ENCODE measurements around the gene ADGRA3. TPM values are rescaled to one million over a fixed set of nuclear protein-coding genes. Genes with fewer than 3 reads are reported as not detected.

ADGRA3 gene
- polyA plus RNA-seq, 3 donors: 0.07 TPM; not detected in 2

DNA sequence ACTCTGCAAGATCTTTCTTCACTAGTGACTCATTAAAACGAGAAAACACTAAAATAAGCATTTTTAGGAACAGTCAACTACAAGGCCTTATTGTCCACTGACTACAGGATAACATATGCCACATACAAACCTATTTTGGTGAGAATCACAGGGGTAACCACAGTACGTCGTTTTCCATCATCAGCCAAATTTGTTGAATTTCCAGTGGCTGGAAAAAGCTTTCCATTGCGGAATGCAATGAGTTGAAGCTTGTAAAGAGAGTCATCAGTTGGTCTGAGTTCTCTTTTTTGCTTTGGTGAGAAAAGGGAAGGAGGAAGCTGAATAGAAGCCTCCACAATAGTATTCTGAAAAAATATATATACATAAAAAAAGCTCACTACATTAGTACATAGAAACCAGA lies 102.4 kb downstream of the ADGRA3 start:
- Histone ChIP-seq H4K20me1 (ENCODE audit: insufficient read depth, low read length) (no peaks in the 10 kb centered on the region), H3K4me2 (replicated peaks; ENCODE audit: extremely low read depth, low read length, poor library complexity, severe bottlenecking) (no peak overlapping the region), H3K9ac (ENCODE audit: insufficient read depth, low read length, poor library complexity, severe bottlenecking) (no peak overlapping the region), H3K4me3 (replicated peaks in 1 of 3; ENCODE audit: low read depth in 2 of 3, low read length in 3 of 3) (no peak overlapping the region), H3K79me2 (ENCODE audit: insufficient read depth, low read length) (no peaks in the 10 kb centered on the region), H3K27ac (ENCODE audit: low read depth in 1 of 2, low read length in 2 of 2) (no peak overlapping the region), H3K36me3 (replicated peaks in 1 of 2; ENCODE audit: control insufficient read depth in 1 of 2, insufficient read depth in 2 of 2, low read length in 2 of 2) (no peaks in the 10 kb centered on the region), H3K9me3 (replicated peaks in 1 of 2; ENCODE audit: control insufficient read depth in 1 of 2, insufficient read depth in 1 of 2, low read length in 2 of 2) (no peaks in the 10 kb centered on the region), H3K27me3 (ENCODE audit: control insufficient read depth in 2 of 2, insufficient read depth in 2 of 2, low read length in 2 of 2) (no peaks in the 10 kb centered on the region), H3K4me1 (ENCODE audit: control insufficient read depth in 1 of 2, insufficient read depth in 2 of 2, low read length in 2 of 2) (no peaks in the 10 kb centered on the region), H2AFZ (ENCODE audit: insufficient read depth, low read depth, low read length, poor library complexity, severe bottlenecking) (no peak overlapping the region)
- H3K9me3 Mint-ChIP-seq: no peaks in the 10 kb centered on the region
- intact Hi-C loops (cut with micrococcal nuclease): loop anchor here in 1 of 2 donors (5.0 kb wide), 2 partner anchors 194 to 279 kb away; partner anchors contain the start of gene GBA3
- H3K4me3 Mint-ChIP-seq: no peak overlapping the region
- H3K36me3 Mint-ChIP-seq: no peaks in the 10 kb centered on the region
- peaks cover 0 to 1% (median 0%) of the 10 kb centered on the region in 3 donors for H3K27me3 Mint-ChIP-seq (ENCODE audit: low read depth in 3 of 3)
- DNase-seq: no peak
- WGBS (ENCODE audit: insufficient coverage): 67% methylated on average over 2 of the region's 4 CpGs
- TF ChIP-seq, protein P1, sequence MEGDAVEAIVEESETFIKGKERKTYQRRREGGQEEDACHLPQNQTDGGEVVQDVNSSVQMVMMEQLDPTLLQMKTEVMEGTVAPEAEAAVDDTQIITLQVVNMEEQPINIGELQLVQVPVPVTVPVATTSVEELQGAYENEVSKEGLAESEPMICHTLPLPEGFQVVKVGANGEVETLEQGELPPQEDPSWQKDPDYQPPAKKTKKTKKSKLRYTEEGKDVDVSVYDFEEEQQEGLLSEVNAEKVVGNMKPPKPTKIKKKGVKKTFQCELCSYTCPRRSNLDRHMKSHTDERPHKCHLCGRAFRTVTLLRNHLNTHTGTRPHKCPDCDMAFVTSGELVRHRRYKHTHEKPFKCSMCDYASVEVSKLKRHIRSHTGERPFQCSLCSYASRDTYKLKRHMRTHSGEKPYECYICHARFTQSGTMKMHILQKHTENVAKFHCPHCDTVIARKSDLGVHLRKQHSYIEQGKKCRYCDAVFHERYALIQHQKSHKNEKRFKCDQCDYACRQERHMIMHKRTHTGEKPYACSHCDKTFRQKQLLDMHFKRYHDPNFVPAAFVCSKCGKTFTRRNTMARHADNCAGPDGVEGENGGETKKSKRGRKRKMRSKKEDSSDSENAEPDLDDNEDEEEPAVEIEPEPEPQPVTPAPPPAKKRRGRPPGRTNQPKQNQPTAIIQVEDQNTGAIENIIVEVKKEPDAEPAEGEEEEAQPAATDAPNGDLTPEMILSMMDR (IDR thresholded peaks at IDR 0.05): no peak
- H3K27ac Mint-ChIP-seq: peak overlapping the region in 1 of 7 donors; percentile 33
- no peaks in the 10 kb centered on the region for H3K4me1 Mint-ChIP-seq

DNA sequence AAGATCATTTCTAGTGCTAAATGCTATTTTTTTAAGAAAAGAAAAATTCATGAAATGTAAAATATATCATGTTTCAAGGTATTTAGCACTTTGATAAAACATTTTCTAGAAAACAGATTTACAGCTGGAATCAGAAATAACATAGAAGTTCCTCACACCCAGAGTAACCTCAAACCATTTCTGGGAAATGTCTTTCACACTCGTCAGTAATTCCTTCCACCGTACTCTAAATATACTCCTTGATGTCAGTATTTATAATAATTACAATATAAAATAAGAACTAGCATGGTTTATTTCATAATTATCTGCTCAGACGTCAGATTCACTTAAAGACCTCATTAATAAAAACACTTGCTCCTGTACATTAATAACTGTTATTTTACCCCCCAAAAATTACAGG lies 103.9 kb downstream of the ADGRA3 start:
- WGBS (ENCODE audit: insufficient coverage): no CpG with 5 or more reads among the region's 3 CpGs

More for the DNA sequence above, 103.9 kb downstream of the ADGRA3 start:
- no peak overlapping the region for H3K4me3 Mint-ChIP-seq
- H3K36me3 ChIP-seq (replicated peaks in 1 of 2; ENCODE audit: control insufficient read depth in 1 of 2, insufficient read depth in 2 of 2, low read length in 2 of 2): no peaks in the 10 kb centered on the region
- H3K4me1 Mint-ChIP-seq: no peaks in the 10 kb centered on the region
- TF ChIP-seq, protein P1 (IDR thresholded peaks at IDR 0.05): no peak
- intact Hi-C loops (cut with micrococcal nuclease): loop anchor here in 1 of 2 donors (5.0 kb wide), 2 partner anchors 195 to 280 kb away; partner anchors contain the start of gene GBA3
- no peak overlapping the region for H3K27ac ChIP-seq (ENCODE audit: low read depth in 1 of 2, low read length in 2 of 2)
- no peak overlapping the region for H3K4me3 ChIP-seq (replicated peaks in 1 of 3; ENCODE audit: low read depth in 2 of 3, low read length in 3 of 3)
- no peaks in the 10 kb centered on the region for H3K9me3 ChIP-seq (replicated peaks in 1 of 2; ENCODE audit: control insufficient read depth in 1 of 2, insufficient read depth in 1 of 2, low read length in 2 of 2)
- no peaks in the 10 kb centered on the region for H3K9me3 Mint-ChIP-seq
- H3K36me3 Mint-ChIP-seq: no peaks in the 10 kb centered on the region
- no peak for DNase-seq
- no peak overlapping the region for H3K27ac Mint-ChIP-seq
- H3K4me1 ChIP-seq (ENCODE audit: control insufficient read depth in 1 of 2, insufficient read depth in 2 of 2, low read length in 2 of 2): no peaks in the 10 kb centered on the region
- no peak overlapping the region for H3K4me2 ChIP-seq (replicated peaks; ENCODE audit: extremely low read depth, low read length, poor library complexity, severe bottlenecking)
- H4K20me1 ChIP-seq (ENCODE audit: insufficient read depth, low read length): no peaks in the 10 kb centered on the region
- H3K79me2 ChIP-seq (ENCODE audit: insufficient read depth, low read length): no peaks in the 10 kb centered on the region
- H2AFZ ChIP-seq (ENCODE audit: insufficient read depth, low read depth, low read length, poor library complexity, severe bottlenecking): no peak overlapping the region
- no peaks in the 10 kb centered on the region for H3K27me3 Mint-ChIP-seq (ENCODE audit: low read depth in 3 of 3)
- H3K9ac ChIP-seq (ENCODE audit: insufficient read depth, low read length, poor library complexity, severe bottlenecking): no peak overlapping the region
- H3K27me3 ChIP-seq (ENCODE audit: control insufficient read depth in 2 of 2, insufficient read depth in 2 of 2, low read length in 2 of 2): no peaks in the 10 kb centered on the region
